GM19397 (cell line): ENCODE data around the gene COMT.
"Not testable (repeated sequence)": the region's sequence is repeated elsewhere in the genome, so short reads cannot be mapped to it uniquely, and the experiment has no call there.

Experiments
- ATAC-seq: cut with Tn5 transposase; IDR thresholded peaks from one replicate; pipeline ENCODE4 v1.9.1; 2021; ENCODE audit warnings: mild to moderate bottlenecking, moderate library complexity; ENCODE audit not compliant: unreplicated experiment

The COMT gene

DNA sequence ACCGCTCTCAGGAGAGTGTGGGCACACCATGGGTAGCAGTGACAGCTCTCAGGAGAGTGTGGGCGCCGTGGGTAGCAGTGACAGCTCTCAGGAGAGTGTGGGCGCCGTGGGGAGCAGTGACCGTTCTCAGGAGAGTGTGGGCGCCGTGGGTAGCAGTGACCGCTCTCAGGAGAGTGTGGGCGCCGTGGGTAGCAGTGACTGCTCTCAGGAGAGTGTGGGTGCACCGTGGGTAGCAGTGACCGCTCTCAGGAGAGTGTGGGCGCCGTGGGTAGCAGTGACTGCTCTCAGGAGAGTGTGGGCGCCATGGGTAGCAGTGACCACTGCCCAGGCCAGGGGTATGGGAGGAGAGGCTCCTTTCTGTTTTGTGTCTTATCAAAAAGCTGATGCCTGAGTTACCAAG is 33.7 kb upstream of the COMT start:
- not testable (repeated sequence) for ATAC-seq

- no peak for ATAC-seq
These were observed 32.0 kb upstream of the COMT start for GRCh38 chr22:19909350-19910179.

DNA sequence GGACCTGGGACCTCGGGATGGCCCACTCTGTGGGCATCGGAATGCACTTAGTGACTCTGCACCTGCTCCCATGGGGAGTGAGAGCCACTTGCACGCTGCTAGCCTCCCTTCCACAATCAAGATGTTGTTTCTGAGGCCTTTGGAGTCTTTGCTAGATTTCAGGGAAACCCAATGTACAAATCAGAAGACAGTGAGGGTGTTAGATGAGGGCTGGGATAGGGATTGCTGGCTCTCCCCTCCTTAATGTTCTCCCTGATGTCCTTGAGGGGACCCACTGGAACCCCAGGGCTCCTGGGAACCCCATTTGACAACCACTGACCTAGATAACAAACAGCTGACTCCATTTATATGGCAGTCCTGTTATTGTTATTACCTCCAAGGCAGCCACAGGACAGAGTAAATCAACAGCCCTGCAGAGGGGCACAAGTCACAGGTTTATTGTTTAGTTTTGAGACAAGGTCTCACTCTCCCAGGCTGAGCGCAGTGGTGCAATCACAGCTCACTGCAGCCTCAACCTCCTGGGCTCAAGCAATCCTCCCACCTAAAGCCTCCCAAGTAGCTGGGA is 31.3 kb upstream of the COMT start:
- no peak for ATAC-seq

DNA sequence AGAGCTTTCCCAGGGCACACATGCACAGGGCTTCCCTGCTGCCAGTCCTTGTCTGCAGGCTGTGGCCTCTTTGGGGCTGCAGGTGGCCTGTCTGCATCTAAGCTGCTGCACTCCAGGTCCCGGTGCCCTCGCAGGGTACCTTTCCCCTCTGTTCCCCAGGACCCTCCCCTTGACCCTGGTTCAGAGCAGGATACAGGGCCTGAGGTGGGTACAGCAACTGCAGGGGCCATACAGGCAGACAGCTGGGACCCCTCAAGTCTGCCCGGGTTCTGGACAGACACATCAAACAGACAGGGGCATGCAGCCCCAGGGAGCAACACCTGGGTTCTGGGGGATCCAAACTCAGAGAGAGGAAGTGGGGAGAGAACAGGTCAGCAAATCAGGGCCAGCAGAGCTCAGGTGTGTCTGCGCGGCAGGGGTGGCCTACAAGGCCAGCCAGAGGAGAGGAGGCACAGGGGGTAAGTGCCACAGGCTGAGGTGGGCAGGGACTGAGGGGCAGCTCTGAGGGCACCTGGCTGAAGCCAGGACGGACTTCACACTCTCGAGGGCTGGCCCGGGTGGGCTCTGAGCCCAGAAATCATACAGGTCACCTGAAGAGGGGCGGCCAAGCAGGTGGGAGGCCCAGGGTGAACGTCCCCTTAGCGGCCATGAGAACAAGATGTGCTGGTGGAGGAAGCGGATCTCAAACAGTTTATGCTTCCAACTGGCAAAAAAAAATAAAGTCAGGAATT is 29.9 kb upstream of the COMT start:
- no peak for ATAC-seq

DNA sequence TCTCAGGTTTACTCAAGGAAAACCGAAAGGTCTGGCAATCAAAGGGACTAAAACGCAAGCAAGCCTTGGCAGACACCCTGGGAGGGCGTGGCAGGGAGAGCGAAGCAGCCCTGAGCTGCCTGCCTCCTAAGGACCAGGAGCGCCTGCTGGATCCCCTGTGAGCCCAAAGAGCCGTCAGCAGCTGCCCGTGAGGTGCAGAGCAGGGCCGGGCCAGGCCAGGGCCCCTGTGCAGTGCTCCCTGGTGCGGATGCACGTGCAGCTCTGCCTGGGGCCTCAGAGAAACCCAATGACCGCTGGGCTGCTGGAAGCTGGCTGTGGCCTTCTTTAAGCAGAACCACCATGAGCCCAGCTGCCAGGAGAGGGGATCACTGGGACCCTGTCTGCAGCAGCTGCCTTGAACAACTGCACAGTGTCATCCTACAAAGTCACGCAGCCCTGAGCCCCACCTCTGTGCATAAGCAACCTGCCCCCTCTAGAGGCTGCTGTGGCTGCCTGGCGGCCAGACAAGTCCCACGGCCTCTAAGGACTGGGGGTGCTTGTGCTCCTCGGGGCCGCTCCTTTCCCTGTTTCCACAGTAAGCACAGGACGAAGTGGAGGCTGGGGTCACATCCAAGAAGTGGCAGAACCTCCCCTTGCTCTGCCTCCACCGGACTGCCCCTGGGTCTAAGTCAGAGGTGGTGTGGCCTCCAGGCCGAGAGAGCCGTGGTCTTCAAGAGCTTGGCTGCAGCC is 29.1 kb upstream of the COMT start:
- no peak for ATAC-seq

DNA sequence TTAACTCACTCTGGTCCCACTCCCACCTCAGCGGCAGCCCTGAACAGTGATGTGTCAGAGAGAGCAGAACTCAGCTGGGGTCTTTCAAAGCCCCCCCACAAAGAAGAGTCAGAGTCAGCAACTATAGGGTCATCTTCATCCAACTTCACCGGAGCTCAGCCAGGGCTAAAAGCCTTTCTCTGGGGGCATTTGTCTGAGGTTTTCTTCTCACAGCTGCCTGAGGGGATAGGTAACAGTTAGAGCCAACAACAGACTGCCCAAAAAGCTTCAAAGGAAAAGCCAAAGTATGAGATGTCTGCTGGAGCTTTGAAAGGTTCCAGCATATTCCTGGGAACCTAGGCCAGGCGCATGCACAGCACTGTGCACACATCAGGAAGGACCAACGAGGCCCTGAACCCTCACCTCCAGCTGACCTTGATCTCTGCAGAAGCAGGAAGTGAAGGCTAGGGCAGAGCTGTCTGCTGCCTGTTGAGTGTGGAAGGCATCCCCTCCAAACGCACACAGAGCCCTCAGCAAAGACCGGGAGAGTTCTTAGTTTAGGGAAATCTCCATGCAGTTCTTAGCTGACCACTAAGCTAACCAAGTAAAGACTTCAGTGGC is 28.1 kb upstream of the COMT start:
- no peak for ATAC-seq

DNA sequence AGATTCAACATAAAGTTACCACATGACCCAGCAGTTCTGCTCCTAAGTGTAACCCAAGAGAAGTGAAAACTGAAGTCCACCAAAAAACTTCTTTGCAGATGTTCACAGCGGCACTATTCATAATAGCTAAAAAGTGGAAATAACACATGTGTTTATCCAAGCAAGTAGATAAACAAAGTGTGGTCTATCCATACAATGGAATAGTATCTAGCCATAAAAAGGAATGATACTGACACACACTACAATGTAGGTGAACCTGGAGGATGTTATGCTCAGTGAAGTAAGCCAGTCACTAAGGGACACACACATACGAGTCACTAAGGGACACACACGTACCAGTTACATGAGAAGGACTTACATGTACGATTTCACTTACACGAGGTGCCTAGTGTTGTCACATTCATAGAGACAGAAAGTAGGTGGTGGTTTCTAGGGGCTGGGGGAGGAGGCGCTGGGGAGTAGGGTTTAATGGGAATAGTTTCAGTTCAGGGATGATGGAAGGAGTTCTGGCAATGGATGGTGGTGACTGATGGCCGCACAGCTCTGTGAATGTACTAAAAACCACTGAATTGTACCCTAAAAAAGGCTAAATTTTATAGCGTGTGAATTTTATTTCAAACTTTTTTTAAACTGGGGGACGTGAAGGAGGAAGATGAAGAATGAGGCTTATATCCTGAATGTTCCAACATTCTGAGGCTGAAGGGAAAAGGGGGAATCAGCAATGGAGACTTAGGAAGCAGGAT is 27.2 kb upstream of the COMT start:
- ATAC-seq, result no peak

DNA sequence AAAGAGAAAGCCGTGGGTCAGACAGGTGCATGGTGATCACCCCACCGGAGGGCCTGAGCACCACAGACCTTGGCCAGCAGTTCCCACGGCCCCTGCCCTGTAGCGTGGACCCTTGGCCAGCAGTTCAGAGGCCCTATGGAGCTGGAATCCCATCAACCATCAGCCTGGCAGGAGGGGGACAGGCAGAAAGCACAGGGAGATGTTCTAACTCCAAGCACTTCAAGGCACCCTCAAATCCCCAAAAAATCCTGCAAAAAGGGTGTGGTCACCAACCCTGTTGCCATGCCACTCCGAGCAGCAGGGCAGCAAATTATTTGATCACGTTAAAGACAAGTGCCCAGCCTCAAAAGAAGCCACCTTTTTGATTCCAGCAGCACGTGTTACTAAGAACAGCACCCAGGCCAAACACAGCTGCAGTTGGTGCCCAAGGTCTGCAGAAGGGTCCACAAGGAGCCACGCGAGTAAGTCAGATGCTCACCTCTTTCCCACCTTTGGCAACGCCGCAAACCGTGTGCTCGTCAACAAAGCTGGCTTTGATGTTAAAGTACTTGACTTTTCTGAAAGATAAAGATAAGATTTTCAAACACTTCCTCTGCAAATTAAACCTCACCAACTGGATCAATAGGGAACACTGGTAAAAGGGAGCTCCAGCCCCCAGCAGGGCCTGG is 26.2 kb upstream of the COMT start:
- ATAC-seq, result no peak

- no peak for ATAC-seq
These were observed 25.6 kb upstream of the COMT start for GRCh38 chr22:19916006-19916405.

GRCh38 chr22:19916941-19917340 is 24.6 kb upstream of the COMT start:
- no peak for ATAC-seq

DNA sequence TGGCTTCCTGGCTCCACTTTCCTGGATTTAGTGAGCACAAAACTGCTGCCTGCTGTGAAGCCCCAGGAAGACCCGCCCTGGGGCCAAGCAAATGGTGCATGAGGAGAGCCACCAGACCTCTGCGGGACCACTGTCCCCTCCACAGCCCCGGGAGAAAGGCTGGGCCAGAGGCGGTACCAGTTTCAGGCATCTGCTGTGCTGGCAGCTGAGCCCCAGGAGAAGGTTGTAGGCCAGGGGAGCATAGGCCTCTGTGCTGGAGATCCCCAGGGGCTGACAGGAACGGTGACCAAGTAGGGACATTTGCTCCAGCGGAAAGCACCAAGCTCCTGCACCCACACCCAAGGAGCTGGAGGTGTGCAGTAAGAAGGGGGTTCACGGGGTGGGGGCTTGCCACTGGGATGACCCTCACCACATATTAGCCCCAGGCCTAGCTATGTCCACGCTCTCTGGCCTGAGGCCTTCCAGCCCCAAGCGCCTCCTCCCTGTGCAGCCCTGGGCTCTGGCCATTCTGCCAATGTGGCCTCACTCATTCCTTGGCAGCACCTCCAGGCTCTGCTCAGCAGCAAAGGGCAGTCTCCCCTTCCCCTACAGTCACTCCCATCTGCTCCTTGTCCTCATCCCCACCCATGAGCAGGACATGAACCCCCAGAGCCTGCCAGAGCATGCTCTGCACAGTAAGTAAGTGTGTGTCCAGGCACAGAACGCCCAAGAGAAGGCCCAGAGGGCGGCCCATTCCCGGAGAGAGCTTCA is 24.0 kb upstream of the COMT start:
- no peak for ATAC-seq

GRCh38 chr22:19918332-19919106 is 23.1 kb upstream of the COMT start:
- ATAC-seq, result no peak

DNA sequence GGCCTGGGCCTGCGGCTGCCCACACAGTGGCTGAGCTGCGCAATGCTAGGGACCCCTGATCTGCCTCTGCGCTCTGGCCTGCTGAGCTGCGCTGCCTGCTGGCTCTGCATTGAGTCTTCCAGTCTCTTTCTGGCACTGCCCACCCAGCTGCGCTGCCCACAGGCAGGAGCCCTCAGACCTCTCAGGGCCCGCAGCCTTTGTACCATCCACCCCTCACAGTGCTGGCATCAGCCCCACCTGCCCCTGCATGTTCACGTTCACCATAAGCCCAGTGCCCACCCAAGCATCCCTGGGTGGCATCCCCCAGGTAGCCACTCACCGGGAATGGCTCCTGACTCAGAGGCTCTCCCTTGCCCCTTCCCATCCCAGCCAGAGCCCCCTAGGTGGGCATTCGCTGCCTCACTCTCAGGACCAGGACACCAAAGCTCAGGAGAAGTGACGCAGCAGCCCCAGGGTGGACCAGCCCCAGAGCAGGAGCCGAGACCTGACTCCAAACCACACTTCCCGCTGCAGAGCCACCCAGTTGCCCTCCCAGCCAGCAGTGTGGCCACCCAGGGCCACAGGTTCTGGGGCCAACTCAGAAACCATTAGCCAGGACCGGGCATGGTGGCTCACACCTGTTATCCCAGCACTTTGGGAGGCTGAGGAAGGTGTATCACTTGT is 21.7 kb upstream of the COMT start:
- no peak for ATAC-seq

DNA sequence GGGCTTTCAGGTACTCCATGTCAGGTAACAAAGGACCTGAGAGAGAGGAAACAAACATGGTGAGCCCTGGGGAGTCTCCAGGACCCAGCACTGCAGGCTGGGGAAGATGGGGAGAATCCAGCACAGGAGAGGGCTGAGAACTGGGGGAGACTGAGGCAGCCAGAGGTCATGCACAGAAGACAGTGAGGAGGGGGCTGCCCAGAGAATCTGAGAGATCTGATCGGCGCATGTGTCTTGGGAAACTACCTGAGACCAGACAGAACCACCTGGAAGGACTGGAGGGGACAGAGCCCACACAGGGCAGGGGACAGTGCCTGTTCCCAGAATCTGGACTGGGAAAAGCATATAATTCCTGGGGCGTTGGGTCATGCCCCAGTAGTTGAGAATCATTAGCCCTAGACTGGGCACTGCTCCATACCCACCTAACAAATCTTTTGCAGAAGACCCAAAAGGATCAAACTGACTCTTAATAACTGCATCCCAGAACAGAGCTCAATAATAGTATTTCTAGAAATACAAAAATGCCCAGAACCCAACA is 20.0 kb upstream of the COMT start:
- ATAC-seq, result no peak

DNA sequence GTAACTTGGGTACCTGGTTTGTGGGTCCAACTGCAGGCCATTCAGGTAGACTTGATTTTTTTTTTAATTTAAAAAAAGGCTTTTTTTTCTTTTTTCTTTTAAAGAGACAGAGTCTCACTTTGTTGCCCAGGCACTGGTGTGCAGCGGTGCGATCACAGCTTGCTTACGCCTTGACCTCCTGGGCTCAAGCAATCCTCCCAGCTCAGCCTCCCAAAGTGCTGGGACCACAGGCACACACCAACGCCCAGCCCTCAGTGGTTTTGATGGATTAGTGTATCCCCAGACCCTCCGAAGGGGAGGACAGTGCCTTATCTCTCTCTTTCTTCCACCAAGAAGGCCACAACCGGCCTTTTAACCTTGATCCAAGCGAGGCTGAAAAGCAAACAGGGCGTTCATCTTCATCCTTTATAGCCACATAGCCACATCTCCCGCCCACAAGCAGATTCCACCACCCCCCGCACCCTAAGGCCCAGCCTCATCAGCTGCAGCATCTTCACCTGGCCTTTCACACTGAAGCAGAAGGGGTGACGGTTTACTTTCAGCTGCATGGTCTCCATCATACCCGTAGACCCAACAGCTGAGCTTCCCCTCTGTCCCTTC is 17.6 kb upstream of the COMT start:
- ATAC-seq, result no peak

GRCh38 chr22:19926028-19926427 is 15.5 kb upstream of the COMT start:
- ATAC-seq, result not testable (repeated sequence)

DNA sequence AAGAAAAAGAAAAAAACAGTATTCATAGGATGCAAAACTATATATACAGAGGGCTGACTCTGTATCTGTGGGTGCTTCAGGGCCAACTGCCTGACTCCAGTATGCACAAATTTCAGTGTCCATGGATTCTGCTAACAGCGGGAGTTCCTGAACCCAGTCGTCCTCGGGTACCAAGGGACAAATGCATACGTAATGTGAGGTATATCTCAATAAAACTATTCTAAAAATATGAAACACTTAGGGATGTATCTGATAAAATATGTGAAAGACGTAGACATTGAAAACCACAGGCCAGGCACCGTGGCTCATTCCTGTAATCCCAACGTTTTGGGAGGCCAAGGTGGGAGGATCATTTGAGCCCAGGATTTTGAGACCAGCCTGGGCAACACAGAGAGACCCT is 13.9 kb upstream of the COMT start:
- ATAC-seq, result no peak
